Measurements from ENCODE around the gene SLC38A7. TPM values are rescaled to one million over a fixed set of nuclear protein-coding genes. Genes with fewer than 3 reads are reported as not detected.
A peak's percentile ranks its signal among the peaks of the same experiment; 100 is the strongest.

Gene SLC38A7
- total RNA-seq, 4 donors from 2014 or later = 9.1 to 15.6 (median 13.1) TPM

- Histone ChIP-seq H3K27me3 (no peaks in the 10 kb centered on the region), H3K36me3 (no peaks in the 10 kb centered on the region), H3K9me3 (no peaks in the 10 kb centered on the region), H3K27ac (no peak overlapping the region), H3K4me1 (peaks cover 0 to 55% (median 0%) of the 10 kb centered on the region in 3 donors), H3K4me3 (no peak overlapping the region)
- DNase-seq = no peak
- TF ChIP-seq CTCF (IDR thresholded peaks at IDR 0.05) = no peak
- no peak for TF ChIP-seq POLR2A (IDR thresholded peaks at IDR 0.05)
- 70 to 85% methylated on average over 4 of the region's 4 CpGs for WGBS, 2 donors
- intact Hi-C loops (cut with DNase I) = no loop called here
These were observed 37.5 kb downstream of the SLC38A7 start for GRCh38 chr16:58647107-58647506.

GRCh38 chr16:58644765-58645487, 39.6 kb downstream of the SLC38A7 start:
- Histone ChIP-seq H3K4me1 (peaks cover 0 to 38% (median 0%) of the 10 kb centered on the region in 3 donors), H3K9me3 (no peaks in the 10 kb centered on the region), H3K27me3 (no peaks in the 10 kb centered on the region), H3K27ac (peak overlapping the region; percentile 42 to 84 (median 70)), H3K4me3 (no peak overlapping the region), H3K36me3 (no peaks in the 10 kb centered on the region)
- DNase-seq = no peak
- WGBS, 2 donors = 62 to 68% methylated on average over 3 to 7 of the region's 8 CpGs
- no peak for TF ChIP-seq POLR2A (IDR thresholded peaks at IDR 0.05)
- no peak for TF ChIP-seq CTCF (IDR thresholded peaks at IDR 0.05)
- intact Hi-C loops (cut with DNase I) = no loop called here

GRCh38 chr16:58644108-58644507, 40.5 kb downstream of the SLC38A7 start:
- H3K9me3 ChIP-seq = no peaks in the 10 kb centered on the region
- H3K27me3 ChIP-seq = no peaks in the 10 kb centered on the region
- intact Hi-C loops (cut with DNase I) = no loop called here
- no peak overlapping the region for H3K4me3 ChIP-seq
- H3K27ac ChIP-seq = peak overlapping the region; percentile 42 to 84 (median 70)
- no peak for DNase-seq
- no peak for TF ChIP-seq POLR2A (IDR thresholded peaks at IDR 0.05)
- TF ChIP-seq CTCF (IDR thresholded peaks at IDR 0.05) = no peak
- H3K36me3 ChIP-seq = no peaks in the 10 kb centered on the region
- WGBS, 2 donors = 49 to 50% methylated on average over 3 of the region's 5 CpGs
- H3K4me1 ChIP-seq = peaks cover 0 to 33% (median 0%) of the 10 kb centered on the region in 3 donors

GRCh38 chr16:58640949-58641348, 43.6 kb downstream of the SLC38A7 start:
- Histone ChIP-seq H3K27me3 (no peaks in the 10 kb centered on the region), H3K4me3 (no peak overlapping the region), H3K9me3 (no peaks in the 10 kb centered on the region), H3K4me1 (peaks cover 0 to 62% (median 0%) of the 10 kb centered on the region in 3 donors), H3K36me3 (no peaks in the 10 kb centered on the region), H3K27ac (no peak overlapping the region)
- WGBS, 2 donors = 86% methylated on average over 5 of the region's 5 CpGs; no CpG with 5 or more reads in 1 of the 2 donors
- no peak for TF ChIP-seq POLR2A (IDR thresholded peaks at IDR 0.05)
- intact Hi-C loops (cut with DNase I) = no loop called here
- no peak for DNase-seq

DNA sequence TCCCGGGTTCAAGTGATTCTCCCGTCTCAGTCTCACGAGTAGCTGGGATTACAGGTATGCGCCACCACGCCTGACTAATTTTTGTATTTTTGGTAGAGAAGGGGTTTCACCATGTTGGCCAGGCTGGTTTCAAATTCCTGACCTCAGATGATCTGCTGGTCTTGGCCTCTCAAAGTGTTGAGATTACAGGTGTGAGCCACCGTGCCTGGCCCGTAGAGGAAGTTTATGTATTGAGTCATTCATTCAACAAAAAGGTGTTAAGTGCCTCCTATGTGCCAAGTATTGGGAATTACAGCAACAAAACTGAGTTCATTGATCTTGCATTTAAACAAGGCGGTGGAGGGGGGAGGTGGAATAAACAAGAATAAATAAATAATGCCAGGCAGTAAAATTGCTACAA, 44.7 kb downstream of the SLC38A7 start:
- Histone ChIP-seq H3K27me3 (no peaks in the 10 kb centered on the region), H3K36me3 (no peaks in the 10 kb centered on the region), H3K4me3 (no peak overlapping the region), H3K4me1 (peaks cover 0 to 51% (median 0%) of the 10 kb centered on the region in 3 donors), H3K27ac (no peak overlapping the region), H3K9me3 (no peaks in the 10 kb centered on the region)
- DNase-seq = no peak
- intact Hi-C loops (cut with DNase I) = no loop called here
- WGBS, 2 donors = 79 to 81% methylated on average over 3 to 8 of the region's 8 CpGs
- no peak for TF ChIP-seq CTCF (IDR thresholded peaks at IDR 0.05)
- TF ChIP-seq POLR2A (IDR thresholded peaks at IDR 0.05) = no peak
